Activated CD4-positive, alpha-beta T cell treated with anti-CD3 and anti-CD28 coated beads, Interleukin-2, amount 50 U/mL, for 16 hours (primary cell): Measurements from ENCODE around the gene SLC4A1.

ENCODE experiments used
- DNase-seq: peaks from one replicate; pipeline ENCODE4 v3.0.0-alpha.2; 2020

SLC4A1 gene

GRCh38 chr17:44283344-44284023 lies 15.5 kb upstream of the SLC4A1 start:
- no peak for DNase-seq

GRCh38 chr17:44282264-44282663 lies 14.3 kb upstream of the SLC4A1 start:
- no peak for DNase-seq

- DNase-seq, result no peak
These were observed 13.6 kb upstream of the SLC4A1 start for GRCh38 chr17:44281570-44281969.

- DNase-seq, result no peak
These were observed 12.5 kb upstream of the SLC4A1 start for GRCh38 chr17:44280392-44280937.

- peak; percentile 42 for DNase-seq
These were observed 11.9 kb upstream of the SLC4A1 start for GRCh38 chr17:44279666-44280391.

GRCh38 chr17:44279346-44279665 lies 11.4 kb upstream of the SLC4A1 start:
- no peak for DNase-seq

GRCh38 chr17:44277976-44278375 lies 10.0 kb upstream of the SLC4A1 start:
- no peak for DNase-seq

GRCh38 chr17:44273607-44274006 lies 5.7 kb upstream of the SLC4A1 start:
- DNase-seq, result no peak

GRCh38 chr17:44272954-44273353 lies 5.0 kb upstream of the SLC4A1 start:
- DNase-seq, result no peak

GRCh38 chr17:44272321-44272951 lies 4.5 kb upstream of the SLC4A1 start:
- no peak for DNase-seq

GRCh38 chr17:44269535-44270240 lies 1.8 kb upstream of the SLC4A1 start:
- no peak for DNase-seq

GRCh38 chr17:44268709-44269534 lies 987 bp upstream of the SLC4A1 start:
- DNase-seq, result no peak

GRCh38 chr17:44267165-44267455 lies 825 bp downstream of the SLC4A1 start:
- no peak for DNase-seq

GRCh38 chr17:44266402-44267164 lies 1.4 kb downstream of the SLC4A1 start:
- DNase-seq, result no peak

- DNase-seq, result no peak
These were observed 4.5 kb downstream of the SLC4A1 start for GRCh38 chr17:44263345-44263902.

- DNase-seq, result no peak
These were observed 5.2 kb downstream of the SLC4A1 start for GRCh38 chr17:44262654-44263225.

GRCh38 chr17:44260296-44260695 lies 7.6 kb downstream of the SLC4A1 start:
- DNase-seq, result no peak

- no peak for DNase-seq
These were observed 9.1 kb downstream of the SLC4A1 start for GRCh38 chr17:44258811-44259351.

- no peak for DNase-seq
These were observed 9.8 kb downstream of the SLC4A1 start for GRCh38 chr17:44257815-44258760.

- DNase-seq, result no peak
These were observed 11.3 kb downstream of the SLC4A1 start for GRCh38 chr17:44256671-44257070.
